ENCODE results near the gene NSMF.
"Not testable (repeated sequence)": the region's sequence is repeated elsewhere in the genome, so short reads cannot be mapped to it uniquely, and the experiment has no call there.

NSMF gene

GRCh38 chr9:137474271-137474670 is 15.1 kb upstream of the NSMF start:
- no peak for DNase-seq

GRCh38 chr9:137470785-137471184 is 11.7 kb upstream of the NSMF start:
- no peak for DNase-seq

GRCh38 chr9:137467896-137468295 is 8.8 kb upstream of the NSMF start:
- no peak for DNase-seq

GRCh38 chr9:137467161-137467581 is 8.0 kb upstream of the NSMF start:
- no peak for DNase-seq

GRCh38 chr9:137466389-137467085 is 7.4 kb upstream of the NSMF start:
- DNase-seq: not testable (repeated sequence)

GRCh38 chr9:137465720-137466388 is 6.7 kb upstream of the NSMF start:
- no peak for DNase-seq

GRCh38 chr9:137465000-137465719 is 6.0 kb upstream of the NSMF start:
- no peak for DNase-seq

GRCh38 chr9:137464291-137464999 is 5.3 kb upstream of the NSMF start:
- no peak for DNase-seq

- no peak for DNase-seq
These were observed 4.8 kb upstream of the NSMF start for GRCh38 chr9:137463931-137464290.

- DNase-seq: no peak
These were observed 4.1 kb upstream of the NSMF start for GRCh38 chr9:137462986-137463930.

GRCh38 chr9:137462396-137462985 is 3.4 kb upstream of the NSMF start:
- no peak for DNase-seq

GRCh38 chr9:137461663-137462395 is 2.7 kb upstream of the NSMF start:
- DNase-seq: no peak

GRCh38 chr9:137461316-137461662 is 2.2 kb upstream of the NSMF start:
- DNase-seq: no peak

GRCh38 chr9:137460363-137461315 is 1.5 kb upstream of the NSMF start:
- no peak for DNase-seq

- DNase-seq: no peak
These were observed 648 bp upstream of the NSMF start for GRCh38 chr9:137459601-137460362.

GRCh38 chr9:137458194-137459151 is 661 bp downstream of the NSMF start:
- no peak for DNase-seq

GRCh38 chr9:137457406-137458193 is 1.5 kb downstream of the NSMF start:
- no peak for DNase-seq

Measured in fibroblast of upper back skin (primary cell).